DMS 273 (cell line): ENCODE measurements around the gene MIOS.
A peak's percentile ranks its signal among the peaks of the same experiment; 100 is the strongest.

ENCODE experiments used
- DNase-seq: peaks from one replicate; lab custom pipeline; 2025; ENCODE audit not compliant: unreplicated experiment; lab: John Stamatoyannopoulos, UW

Gene MIOS

GRCh38 chr7:7581531-7582179, 15.0 kb downstream of the MIOS start:
- no peak for DNase-seq

- no peak for DNase-seq
Measured at GRCh38 chr7:7582596-7582995, 15.9 kb downstream of the MIOS start.

DNA sequence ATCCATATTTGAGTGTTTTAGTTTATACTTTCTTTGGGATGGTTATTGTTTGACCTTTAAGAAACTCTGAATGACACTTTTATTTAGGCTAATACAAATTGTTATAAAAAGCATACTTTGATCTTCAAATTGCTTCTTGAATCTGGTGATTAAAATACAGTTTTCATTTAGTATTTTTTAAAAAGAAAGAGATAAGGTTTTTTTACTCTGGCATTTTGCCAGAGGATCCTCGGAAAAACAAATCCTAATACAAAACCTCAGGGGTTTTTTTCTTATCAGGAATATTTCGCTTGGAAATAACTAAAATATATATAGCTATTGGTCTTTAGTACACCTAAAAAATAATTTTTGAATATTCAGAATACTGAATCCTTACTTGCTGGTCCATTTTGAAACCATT, 17.0 kb downstream of the MIOS start:
- no peak for DNase-seq

- no peak for DNase-seq
Measured at GRCh38 chr7:7584653-7585052, 18.0 kb downstream of the MIOS start.

DNA sequence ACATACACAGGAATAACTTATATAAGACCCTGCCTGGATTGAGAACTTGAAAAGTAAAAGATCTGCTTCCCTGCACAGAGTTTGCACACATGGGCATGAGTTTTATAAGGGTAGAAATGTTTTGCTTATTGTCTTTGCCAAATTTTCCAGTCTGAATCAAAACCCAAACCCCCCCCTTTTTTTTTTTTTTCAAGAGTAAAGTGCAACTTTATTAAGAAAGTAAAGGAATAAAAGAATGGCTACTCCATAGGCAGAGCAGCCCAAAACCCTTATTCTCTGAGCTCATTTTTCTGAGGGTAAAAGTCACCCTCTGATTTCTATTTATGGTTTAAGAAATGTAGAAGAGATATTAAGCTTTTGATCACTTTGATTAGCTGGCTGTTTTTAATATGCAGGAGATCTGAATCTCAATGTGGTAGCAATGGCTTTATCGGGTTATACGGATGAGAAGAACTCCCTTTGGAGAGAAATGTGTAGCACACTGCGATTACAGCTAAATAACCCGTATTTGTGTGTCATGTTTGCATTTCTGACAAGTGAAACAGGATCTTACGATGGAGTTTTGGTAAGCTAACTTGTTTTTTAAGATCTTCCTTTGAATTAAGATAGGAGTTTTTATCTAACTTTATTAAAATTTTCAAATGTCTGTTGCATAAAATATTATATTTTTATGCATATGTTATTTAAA, 18.7 kb downstream of the MIOS start:
- DNase-seq = no peak

- DNase-seq = peak; percentile 69
Measured at GRCh38 chr7:7595451-7595850, 28.8 kb downstream of the MIOS start.

GRCh38 chr7:7596176-7596575, 29.5 kb downstream of the MIOS start:
- no peak for DNase-seq

GRCh38 chr7:7607010-7607409, 40.3 kb downstream of the MIOS start:
- no peak for DNase-seq

DNA sequence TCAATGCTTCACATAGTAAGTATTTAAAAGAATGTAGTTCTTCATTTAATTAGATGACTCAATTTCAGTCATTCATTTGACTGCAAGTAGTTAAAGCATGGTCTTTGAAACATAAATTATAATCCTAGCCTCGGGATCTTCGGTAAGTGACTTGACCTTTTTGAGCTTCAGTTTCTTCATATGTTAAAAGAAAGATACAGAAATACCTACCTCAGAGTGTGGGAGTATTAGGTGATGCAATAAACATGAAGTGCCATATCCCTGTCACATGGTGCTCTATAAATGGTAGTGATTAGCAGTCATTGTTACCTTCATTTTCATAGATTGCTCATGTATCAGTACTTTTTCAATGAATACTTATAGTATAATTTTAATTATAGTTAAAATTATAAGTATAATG, 42.6 kb downstream of the MIOS start:
- DNase-seq = no peak

DNA sequence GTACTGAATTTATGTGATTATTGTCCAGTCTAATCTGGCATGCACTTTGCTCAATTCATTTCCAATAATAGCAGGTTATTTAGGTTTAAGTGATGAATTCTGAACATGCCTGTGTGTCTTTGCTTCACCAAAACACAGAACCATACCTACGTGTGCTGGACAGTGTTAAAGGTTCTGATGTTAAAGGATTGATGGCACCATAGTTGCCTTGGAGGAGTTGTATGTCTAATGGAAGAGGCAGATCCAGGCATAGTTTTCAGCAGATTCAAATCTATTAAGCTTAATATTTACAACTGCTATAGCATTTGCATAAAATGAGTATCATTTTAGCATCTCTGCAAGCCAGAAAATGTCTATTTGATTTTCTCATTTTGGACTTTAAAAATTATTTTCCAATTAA, 45.8 kb downstream of the MIOS start:
- no peak for DNase-seq

DNA sequence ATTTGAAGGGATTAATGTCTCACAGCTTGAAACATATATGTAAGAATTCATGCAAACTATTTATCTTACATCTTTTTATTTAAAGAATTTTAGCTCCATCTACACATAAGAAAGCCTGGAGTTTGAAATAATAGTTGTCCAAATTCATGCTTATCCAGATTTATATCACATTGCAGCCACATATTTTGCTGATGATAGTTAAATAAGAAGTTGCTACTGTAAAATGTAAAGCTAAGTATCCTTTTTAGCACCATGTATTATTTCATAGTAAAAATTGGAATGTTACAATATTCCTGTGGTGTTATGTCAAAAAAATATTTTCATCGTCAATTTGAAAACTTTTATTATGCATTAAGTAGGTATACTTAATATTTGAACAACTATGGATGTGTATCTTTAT, 46.5 kb downstream of the MIOS start:
- DNase-seq = no peak

DNA sequence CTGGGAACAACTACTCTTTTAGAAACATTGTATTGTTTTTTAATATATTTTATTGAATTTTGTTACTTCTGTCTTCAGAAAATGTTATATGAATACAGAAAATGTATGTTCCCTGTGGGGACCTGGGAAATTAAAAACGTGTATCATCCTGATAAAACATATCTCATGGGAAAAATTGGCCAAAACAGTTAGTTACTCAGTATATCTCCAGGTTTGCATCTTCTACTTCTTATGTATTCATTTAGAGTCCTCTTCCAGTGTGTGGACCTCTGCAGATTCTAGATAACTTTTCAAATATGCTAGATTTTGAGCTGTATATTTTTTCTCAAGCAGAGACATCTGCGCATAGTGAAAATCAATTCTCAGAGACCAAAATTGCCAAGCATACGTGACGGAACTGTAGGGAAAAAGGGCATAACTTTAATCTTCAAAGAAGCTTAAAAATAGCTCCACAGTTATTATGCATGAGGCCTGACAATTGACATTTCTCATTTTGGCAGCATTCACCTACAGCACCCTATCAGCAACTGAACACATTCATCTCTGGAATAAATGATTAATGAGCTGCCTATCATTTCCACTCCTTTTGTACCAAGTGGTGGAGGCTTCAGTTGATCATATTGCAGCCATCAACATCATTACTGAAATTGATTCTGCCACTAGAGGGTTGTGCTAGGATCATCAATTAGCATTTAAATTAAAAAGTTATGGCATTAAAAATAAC, 47.5 kb downstream of the MIOS start:
- DNase-seq = no peak

GRCh38 chr7:7617550-7617949, 50.9 kb downstream of the MIOS start:
- DNase-seq = no peak

DNA sequence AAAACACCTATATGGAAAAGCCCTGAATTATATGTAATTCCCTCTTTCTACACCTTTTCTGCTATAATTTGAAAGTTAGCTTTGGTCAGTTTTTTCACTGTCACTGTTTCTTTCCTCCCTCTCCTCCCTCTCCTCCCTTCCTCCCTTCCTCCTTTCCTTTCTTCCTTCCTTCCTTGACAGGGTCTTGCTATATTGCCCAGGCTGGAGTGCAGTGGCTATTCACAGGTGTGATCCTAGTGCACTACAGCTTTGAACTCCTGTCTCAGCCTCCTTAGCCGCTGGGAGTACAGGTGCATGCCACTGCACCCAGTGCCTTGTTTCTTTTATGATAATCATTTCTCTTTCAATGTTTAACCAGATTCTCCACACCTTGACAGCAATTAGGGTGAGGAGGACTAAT, 51.7 kb downstream of the MIOS start:
- DNase-seq = no peak

- no peak for DNase-seq
Measured at GRCh38 chr7:7620236-7620635, 53.6 kb downstream of the MIOS start.

GRCh38 chr7:7620644-7621210, 54.0 kb downstream of the MIOS start:
- no peak for DNase-seq

- no peak for DNase-seq
Measured at GRCh38 chr7:7628476-7628875, 61.8 kb downstream of the MIOS start.

DNA sequence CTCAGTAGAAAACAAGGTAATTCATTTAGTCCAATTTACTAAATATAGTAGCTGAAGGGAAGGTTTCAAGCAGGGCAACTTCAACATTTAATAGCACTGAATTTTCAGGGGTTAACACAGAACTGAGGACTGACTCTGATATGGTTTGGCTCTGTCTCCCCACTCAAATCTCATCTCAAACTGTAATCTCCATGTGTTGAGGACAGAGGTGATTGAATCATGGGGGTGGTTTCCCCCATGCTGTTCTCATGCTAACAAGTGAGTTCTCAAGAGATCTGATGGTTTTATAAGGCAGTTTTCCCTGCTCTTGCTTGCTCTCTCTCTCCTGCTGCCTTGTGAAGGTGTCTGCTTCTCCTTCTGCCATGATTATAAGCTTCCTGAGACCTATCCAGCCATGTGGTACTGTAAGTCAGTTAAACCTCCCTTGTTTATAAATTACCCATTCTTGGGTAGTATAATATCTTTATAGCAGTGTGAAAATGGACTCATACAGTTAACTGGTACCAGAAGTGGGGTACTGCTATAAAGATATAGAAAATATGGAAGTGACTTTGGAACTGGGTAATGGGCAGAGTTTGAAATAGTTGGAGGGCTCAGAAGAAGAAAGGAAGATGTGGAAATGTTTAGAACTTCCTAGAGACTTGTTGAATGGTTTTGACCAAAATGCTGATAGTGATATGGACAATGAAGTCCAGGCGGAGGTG, 64.1 kb downstream of the MIOS start:
- DNase-seq = no peak

DNA sequence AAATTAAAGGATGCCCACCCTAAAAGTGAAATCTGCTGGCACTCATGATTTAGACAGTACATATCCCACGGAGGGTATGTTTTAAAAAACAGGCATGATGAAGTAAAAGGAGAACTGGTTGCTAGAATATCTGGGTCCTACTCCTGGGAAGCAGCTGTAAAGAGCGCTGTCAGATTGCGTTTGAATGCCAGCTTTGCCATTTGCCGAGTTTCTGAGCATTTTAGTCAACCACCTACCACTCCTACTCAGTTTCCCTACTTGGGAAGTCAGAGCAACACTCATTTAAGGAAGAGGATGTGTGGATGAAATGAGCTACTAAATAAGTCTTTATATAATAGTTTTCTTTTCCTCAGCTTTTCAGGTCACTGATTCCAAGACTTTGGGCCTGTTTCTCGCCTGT, 72.7 kb downstream of the MIOS start:
- DNase-seq = no peak

DNA sequence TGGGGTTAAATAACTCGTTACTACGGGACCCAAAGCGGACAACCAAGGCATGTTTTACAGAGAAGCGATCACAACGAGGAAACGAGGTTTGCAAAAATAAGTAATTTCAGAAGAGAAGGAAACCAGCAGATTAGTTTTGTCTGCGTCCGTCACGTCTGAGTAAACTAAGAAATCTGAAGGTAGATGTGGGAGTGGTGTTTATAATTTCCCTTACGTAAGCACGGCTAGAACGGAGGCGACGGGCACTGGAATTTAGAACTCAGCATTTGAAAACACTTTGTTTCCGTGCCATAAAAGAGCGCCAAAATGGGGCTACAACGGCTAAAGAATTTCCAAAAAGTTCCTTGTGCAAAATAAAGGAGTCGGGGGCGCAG, 73.2 kb downstream of the MIOS start:
- DNase-seq = peak; percentile 83
